ENCODE data around the gene CCNH.

CCNH gene

DNA sequence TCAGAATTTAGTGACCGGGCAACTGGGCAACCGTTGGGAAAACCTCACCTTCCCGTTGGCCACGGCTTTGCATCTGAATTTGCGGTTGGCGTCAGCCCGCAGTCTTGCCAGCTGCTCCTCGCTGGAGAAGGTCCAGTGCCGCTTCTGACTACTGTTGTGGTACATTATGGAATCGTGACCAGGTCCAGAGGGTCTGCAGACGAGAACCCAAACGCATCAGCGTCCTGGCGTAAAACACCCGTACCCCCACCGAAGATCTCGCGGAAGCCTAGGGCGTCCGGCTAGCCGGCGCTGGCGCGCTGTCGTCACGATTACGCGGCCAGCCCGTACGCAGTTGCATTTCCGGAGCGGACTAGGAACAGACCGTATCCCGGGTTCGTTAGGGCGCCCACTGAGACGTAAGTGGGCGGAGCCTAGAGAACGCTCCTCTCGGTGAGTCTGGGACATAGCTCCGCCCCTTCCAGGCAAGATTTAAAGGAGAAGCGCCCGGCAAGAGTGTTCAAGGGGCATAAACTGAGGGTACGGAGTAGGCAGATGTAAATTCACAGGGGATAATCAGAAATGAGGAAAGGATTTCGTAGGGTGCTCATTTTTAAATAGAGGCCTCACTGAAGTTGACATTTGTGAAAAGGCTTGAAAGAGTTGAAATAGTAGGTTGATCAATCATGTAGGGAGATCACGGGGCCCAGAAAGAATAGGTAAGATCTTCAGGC lies at the start of gene CCNH:
Gene CCNH, minus strand, starts transcription at position 301 of the 713 bp plus-strand sequence. Its CDS starts 136 bp downstream, at position 165.
- DNase-seq (ENCODE audit: low read depth), result peak; percentile 91

DNA sequence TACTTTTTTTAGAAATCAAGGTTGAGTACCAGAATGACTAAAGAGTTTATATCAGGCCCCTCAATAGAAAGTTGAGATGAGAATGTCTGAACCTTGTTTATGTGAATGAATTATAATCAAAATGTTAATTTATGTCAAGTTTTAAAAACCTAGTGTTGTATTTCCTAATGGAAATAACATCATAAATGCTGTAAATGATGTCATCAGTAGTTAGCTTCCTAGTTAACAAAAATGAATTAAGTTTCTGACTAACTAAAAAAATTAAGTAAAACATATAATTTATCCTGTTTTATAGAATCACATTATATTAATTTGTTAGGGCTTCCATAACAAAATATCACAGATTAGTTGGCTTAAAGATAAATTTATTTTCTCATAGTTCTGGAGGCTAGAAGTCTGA lies 45.0 kb upstream of the CCNH start:
- DNase-seq (ENCODE audit: low read depth), result no peak

DNA sequence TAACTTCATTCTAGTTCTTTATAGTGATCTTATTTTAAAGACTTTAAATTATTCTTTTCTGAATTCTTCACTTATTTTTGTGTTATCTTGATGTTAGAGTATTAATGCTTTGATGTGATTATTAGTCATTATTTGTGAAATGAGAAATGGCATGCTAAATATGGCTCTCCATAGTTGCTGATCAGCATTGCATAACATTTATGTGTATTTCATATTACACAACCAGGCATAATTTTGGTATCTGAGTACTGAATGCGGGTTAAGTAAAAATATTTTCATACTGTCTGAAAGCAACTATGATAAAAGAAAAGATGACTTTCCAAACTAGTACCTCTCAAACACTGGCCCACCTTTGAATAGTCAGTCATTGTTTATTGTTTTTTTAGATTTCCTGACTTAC lies 41.1 kb upstream of the CCNH start:
- no peak for DNase-seq (ENCODE audit: low read depth)

DNA sequence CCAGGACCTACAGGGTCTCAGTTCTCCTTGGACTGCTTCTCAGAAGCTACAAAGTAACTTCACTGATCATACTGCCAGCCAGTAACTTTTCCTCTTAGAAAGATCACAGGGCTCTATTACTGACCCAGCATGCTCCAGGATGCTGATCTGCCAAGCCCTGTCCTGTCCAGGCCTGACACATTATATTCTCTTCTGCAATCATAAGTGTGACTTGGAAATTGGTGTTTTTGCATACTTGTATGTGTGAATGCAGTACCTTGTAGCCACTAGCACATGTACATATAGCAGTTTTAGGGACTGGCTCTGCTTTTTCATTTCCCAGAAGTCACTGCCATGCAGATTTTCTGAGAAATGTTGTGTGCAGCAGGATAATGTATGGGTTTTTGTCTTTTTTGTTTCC lies 40.1 kb upstream of the CCNH start:
- DNase-seq (ENCODE audit: low read depth), result no peak

DNA sequence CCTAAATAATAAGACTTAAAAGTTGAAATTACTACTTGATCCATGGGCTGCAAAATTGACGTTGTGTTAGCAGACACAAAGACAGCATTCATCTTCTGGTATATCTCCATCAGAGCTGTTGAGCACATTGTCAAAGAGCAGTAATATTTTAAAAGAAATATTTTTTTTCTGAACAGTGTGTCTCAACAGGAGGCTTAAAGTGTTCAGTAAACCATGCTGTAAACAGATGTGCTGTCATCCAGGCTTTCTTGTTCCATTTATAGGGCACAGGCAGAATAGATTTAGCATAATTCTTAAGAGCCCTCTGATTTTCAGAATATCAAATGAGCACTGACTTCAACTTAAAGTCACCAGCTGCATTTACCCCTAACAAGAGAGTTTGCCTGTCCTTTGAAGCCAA lies 29.7 kb upstream of the CCNH start:
- no peak for DNase-seq (ENCODE audit: low read depth)

DNA sequence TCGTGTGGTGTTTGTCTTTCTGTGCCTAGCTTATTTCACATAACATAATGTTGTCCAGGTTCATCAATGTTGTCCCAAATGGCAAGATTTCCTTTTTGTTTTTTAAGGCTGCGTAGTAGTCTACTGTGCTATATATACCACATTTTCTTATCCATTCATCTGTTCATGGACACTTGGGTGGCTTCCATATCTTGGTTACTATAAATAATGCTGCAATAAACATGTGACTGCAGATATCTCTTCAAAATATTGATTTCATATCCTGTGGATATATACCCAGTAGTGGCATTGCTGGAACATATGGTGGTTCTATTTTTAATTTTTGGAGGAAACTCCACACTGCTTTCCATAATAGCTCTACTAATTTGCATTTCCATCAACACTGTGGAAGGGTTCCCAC lies 25.5 kb upstream of the CCNH start:
- no peak for DNase-seq (ENCODE audit: low read depth)

DNA sequence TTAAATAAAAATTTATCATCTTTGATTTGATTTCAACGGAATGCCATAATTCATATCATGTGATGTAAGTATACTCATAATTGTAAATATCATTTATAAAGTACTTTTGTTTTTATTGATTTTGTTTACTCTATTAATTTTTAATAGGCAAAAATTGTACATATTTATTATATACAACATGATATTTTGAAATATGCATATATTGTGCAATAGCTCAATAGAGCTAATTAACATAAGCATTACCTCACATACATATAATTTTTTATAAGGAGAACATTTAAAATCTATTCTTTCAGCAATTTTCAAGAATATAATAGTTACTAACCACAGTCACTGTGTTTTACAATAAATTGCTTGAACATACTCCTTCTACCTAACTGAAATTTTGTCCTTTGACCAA lies 25.0 kb upstream of the CCNH start:
- no peak for DNase-seq (ENCODE audit: low read depth)

DNA sequence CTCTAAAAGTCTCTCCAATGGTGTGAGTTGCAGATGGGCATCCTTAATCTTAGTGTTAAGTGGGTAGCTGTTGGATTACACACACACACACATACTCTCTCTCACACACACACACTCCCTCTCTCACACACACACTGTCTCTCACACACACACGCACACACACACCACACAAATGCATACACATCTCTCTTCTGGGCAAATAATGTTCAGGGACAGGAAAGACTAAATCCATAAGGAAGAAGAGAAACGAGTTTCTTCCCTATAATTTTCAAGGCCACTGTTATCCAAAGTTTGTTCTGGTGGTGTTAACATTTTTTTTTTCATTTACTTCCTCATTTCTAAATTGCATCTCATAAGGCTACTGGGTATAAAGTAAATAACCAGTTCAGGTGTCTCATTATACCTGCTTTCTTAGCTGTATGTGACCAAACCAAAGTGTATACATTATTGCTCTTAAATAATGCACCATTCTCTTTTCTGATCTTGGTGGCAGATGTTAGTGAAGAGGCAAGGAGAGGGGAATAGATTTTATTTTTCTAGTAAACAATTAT lies 22.5 kb upstream of the CCNH start:
- DNase-seq (ENCODE audit: low read depth), result no peak

DNA sequence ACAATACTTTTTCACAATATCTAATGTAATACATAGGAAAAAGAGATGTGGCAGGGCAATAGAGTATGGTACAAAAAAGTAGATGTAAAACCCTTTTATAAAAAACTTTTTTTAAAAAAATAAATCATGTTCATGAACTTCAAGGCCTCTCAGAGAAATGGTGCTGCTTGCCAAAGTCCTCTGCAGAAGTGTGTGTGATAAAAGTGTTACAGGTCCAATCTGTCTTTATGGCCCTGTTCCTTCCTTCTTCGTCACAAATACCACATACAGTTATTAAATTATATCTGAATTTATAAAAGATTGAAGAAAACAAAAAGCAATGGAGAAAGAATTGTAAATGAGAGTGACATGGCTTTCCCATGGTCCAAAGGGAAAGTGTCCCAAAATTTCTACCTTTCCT lies 21.7 kb upstream of the CCNH start:
- DNase-seq (ENCODE audit: low read depth), result no peak

DNA sequence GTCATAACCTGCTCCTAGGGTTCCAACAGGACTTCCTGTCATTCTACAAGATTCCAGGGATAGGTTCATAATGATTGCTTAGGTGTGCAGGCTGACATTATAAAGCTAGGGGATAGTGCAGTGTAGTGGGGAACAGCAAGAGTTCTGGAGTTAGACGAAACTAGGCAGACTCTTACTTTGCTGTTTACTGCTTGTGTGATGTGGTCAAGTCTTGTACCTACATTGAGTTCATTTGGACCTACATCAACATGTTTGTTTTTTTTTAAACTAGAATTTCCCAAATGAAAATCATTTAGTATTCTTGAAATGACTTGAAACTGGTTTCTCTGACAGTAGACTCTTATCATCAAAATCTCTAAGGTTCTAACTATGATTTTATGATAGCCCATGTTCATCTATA lies 21.2 kb upstream of the CCNH start:
- no peak for DNase-seq (ENCODE audit: low read depth)

DNA sequence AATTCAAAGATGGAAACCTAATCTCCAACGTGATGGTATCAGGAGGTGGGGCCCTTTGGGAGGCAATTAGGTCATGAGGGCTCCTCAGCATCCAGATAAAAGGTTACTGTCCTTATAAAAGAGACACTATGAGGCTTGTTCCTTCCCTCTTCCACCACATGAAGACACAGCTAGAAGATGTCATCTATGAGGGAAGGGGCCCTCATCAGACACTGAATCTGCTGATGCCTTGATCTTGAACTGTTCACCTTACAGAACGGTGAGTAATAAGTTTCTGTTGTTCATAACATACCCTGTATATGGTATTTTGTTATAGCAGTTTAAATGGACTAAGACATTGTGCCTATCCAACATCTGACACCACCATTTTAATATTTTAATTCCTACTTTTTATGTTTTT lies 19.7 kb upstream of the CCNH start:
- no peak for DNase-seq (ENCODE audit: low read depth)

DNA sequence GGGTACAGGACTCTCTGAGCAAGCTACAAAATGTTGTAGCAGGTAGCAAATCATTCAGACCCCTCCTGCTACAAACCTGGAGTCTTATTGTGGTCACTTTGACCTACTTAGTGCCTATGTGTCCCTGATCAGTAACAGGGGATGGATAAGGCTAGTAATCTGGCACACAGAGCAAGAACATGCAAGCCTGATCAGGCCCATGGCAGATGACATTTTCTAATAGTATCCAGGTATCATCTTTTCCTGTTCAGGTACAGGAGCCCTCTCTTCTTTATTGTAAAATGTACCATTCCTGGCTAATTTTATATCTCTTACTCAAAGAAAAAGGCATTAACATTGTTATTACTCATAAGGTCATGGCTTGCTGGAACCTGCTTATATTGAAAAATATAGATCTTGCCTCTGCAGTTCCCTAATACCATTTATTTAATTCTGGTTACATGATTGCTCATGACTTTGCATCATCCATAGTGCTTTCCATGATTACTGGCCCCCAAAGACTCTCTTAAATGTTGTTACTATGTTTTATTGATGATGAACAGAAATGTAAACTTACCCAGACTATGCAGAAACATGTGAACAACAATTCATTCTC lies 18.2 kb upstream of the CCNH start:
- no peak for DNase-seq (ENCODE audit: low read depth)

DNA sequence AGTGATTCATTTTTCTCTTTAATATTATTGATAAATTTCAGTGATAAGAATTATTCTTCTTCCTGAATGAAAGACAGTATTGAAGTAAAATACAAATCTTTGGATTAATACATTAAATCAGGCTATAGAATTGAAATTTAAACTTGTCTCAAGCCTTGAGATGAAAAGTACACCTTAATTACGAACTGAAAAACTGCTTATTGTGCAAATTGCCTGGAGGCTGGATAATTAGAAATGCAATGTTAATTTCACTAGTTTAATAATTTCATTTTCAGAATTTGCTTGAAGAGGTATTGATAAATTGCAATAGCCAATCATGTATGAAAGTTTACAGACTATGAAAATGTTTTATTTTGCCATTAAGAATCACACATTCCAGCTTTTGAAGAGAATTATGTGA lies 11.0 kb upstream of the CCNH start:
- no peak for DNase-seq (ENCODE audit: low read depth)

DNA sequence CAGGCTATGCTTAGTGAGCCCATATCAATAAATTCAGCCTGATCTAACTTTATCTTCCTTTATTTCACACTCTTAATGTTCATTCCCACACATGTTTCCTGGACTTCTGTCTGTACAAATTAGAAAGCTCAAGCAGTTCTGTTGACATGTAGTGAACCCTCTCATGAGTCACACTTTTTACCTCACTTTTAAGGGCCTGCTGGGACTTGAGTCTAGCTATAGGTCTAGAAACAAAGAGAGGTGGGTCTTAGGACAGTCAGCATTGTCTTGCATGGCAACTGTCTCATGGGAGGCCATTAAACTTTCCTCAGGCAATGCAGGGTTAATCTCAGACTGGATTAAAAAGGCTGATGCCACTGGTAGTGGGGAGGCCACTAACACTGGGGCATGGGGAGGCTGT lies 8.6 kb upstream of the CCNH start:
- DNase-seq (ENCODE audit: low read depth), result no peak

DNA sequence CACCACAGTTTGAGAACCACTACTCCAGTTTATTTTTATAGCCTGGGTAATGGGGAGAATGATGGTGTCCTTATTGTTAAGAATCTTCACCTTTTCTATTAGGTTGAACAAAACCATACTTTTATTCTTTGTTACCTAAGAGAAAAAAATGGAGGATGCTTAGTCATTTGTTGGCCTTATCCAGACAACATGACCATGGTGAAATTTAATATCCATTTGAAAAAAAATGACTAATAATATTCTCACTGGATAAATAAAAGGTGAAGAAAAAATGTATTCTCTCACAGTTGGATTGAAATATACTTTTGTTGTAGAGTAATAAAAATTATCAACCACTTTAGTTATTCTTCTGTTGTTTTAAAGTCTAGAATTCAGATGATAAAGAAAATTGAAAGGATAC lies 5.8 kb upstream of the CCNH start:
- no peak for DNase-seq (ENCODE audit: low read depth)

DNA sequence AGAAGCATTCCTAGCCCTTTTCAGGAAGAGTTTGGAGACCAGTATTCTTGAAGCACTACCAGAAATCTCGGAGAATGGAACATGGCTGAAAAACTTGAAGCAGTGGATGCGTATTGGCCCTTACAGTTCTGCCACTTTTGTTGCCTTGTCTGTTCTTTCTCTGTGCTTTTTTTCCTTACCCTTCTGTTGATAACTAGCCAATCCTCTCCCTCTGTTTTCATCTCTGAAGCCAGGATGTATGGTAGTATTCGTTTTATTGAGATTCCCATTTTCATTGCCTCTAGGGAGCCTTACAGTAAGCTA lies 564 bp upstream of the CCNH start:
- no peak for DNase-seq (ENCODE audit: low read depth)

DNA sequence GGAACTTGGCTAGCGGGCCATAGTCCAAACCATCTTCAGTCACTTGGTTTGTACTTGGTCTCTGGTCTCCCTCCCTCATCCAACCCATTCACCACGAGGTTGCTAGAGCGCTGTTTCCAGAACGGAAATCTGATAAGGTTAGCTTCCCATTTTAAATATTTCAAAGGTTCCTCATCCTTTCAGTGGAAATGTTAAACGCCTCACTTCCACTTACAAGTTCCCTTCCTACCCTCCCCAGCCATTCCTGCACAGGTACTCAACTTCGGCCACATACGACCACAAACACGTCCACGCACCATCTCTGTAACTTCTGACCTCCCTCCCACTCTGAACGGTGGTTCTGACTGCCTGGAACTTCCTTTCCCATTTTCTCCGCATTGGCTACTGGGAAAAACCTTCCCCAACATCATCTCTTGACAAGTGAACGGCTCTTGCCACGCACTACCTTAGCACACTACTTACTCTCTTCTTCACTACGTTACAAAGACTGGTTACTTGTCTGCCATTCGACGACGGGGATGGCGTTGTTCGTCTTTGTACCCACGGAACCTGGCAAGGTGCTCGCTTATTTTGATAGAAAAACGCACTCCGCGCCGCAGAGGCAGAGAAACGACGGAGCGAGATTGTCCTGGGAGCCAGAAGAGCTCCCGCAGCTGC lies 629 bp downstream of the CCNH start:
- DNase-seq (ENCODE audit: low read depth), result no peak

DNA sequence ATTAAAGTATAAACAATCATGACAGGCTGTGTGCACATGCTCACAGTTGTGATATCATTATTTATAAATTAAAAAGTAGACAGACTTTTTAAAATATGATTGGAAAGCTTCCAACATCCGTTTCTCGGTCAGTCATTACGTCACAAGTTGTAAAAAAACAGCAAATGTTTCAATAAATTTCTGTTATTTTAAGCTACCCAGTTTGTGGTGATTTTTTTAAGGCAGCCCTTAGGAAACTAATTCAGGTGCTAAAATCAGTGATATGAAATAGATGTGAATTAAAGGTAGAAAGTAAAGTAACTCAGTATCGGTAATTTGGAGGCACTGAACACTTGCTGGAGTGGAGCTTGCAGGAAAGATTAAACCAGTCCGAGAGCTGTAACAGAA lies 1.2 kb downstream of the CCNH start:
- DNase-seq (ENCODE audit: low read depth), result no peak

DNA sequence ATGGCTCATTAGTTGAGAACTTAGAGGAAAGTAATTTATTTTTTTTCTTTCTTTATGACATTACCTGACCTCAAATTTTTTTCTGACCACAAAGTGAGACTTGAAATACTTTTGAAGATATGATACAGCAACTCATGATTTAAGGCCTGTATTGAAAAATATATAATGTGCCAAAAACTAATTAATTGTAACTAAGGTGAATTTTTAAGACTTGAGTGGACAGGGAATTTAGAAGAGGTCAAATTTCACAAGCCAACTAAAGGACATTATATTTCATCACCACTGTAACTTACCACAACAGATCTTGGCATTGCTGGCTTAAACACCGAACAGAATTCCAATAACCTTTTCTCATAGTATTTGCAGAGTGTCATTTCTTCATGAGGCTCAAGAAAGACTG lies 1.8 kb downstream of the CCNH start:
- DNase-seq (ENCODE audit: low read depth), result no peak

DNA sequence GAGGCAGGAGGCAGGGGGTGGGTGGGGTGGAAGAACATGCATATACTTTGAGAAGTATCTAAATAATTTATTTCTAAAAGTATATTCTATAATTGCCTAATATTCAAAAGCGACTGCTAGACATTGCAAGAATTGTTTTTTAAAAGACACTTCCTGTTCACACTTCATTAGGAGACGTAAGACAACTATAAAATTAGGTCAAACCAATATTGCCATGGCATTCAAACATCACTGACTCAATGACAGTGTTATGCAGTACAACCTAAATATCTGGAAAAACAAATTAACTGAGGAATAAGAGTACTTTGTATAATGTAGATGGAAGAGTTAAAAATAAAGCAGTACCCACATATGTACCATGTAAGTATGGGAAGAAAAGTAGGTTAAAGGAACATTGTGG lies 4.5 kb downstream of the CCNH start:
- DNase-seq (ENCODE audit: low read depth), result no peak

DNA sequence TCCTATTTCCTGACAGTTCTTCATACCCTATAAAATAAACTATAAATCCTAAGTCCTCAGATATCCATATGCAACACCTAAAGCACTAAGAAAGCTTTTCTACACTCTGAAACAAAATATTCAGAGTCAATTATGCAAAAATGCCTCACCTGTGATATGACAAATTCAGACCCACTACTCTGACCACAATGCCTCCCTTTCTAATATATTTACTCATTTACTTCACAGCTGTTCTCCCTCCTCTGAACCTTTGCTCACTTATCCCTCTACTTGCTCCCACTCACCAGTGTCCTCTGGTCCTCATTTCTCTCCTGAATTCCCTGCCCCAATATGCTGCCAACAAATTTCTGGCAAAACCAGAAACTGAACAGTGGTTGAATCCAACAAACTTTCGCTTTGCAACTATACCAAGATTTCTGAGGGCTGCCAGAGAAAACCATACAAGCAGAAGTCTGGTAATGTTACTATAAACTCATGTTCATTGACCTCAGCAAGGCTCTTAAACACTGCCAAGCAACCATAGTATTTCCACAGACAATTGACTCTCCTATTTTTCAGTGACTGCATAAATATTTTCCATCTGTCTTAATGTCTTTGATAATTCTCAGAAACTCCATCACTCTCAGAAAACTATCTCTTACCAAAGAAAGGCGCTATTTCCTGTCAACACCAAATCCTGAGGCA lies 7.1 kb downstream of the CCNH start:
- DNase-seq (ENCODE audit: low read depth), result no peak

DNA sequence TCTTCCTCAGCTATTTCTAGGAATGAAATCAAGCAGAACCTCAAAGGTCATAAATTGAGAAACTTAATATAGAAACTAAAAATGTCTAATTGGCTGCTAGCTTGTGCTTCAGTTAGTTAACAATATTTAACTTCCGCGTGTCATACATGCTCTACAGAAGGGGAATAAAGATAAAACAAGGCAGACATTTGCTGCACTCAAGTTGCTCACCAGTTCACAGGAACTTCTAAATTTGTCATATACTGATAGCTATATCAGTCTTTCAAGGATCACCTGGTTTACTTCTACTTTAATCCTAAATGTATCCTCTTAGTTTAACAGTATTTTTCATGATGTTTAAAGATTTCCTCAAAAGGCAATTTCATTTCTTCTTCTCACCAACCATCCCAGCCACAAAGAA lies 8.4 kb downstream of the CCNH start:
- no peak for DNase-seq (ENCODE audit: low read depth)

DNA sequence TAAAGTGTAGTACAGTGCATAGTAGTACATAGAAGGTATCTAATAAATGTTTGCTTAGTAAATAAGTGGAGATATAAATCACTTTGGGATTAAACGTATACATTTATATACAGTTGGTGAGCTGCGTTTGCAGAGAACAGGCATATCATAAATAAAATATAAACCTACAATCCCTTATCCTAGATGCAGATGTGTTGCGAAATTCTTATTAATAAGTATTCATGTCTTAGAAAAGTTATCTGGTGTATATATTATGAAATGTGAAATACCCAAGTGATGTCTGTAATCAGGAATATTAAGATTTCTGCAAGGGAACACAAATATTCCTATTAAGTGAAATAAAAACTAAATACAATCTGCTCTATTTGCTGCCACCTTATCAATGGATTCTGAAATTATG lies 8.8 kb downstream of the CCNH start:
- no peak for DNase-seq (ENCODE audit: low read depth)
